GM21390 (cell line): ENCODE data around the gene MRPL21.
"Not testable (repeated sequence)": the region's sequence is repeated elsewhere in the genome, so short reads cannot be mapped to it uniquely, and the experiment has no call there.

Experiments
- ATAC-seq: cut with Tn5 transposase; IDR thresholded peaks from one replicate; pipeline ENCODE4 v1.9.1; 2021; ENCODE audit not compliant: unreplicated experiment

Gene MRPL21

GRCh38 chr11:68913188-68913587, 9.6 kb upstream of the MRPL21 start:
- ATAC-seq = no peak

- ATAC-seq = no peak
Observed at GRCh38 chr11:68912254-68912653, 8.6 kb upstream of the MRPL21 start.

- ATAC-seq = no peak
Observed at GRCh38 chr11:68911731-68912130, 8.1 kb upstream of the MRPL21 start.

- ATAC-seq = no peak
Observed at GRCh38 chr11:68910965-68911364, 7.3 kb upstream of the MRPL21 start.

- no peak for ATAC-seq
Observed at GRCh38 chr11:68908273-68908672, 4.6 kb upstream of the MRPL21 start.

GRCh38 chr11:68905421-68906360, 2.1 kb upstream of the MRPL21 start:
- no peak for ATAC-seq

- ATAC-seq = peak; percentile 19
Observed at GRCh38 chr11:68904248-68904847, 716 bp upstream of the MRPL21 start.

GRCh38 chr11:68900835-68901381, 2.7 kb downstream of the MRPL21 start:
- ATAC-seq = no peak

GRCh38 chr11:68897441-68897840, 6.2 kb downstream of the MRPL21 start:
- no peak for ATAC-seq

- no peak for ATAC-seq
Observed at GRCh38 chr11:68896171-68896959, 7.3 kb downstream of the MRPL21 start.

- ATAC-seq = no peak
Observed at GRCh38 chr11:68893282-68893681, 10.3 kb downstream of the MRPL21 start.

GRCh38 chr11:68892576-68892975, 11.1 kb downstream of the MRPL21 start:
- no peak for ATAC-seq

- no peak for ATAC-seq
Observed at GRCh38 chr11:68891351-68891948, 12.2 kb downstream of the MRPL21 start.

- ATAC-seq = no peak
Observed at GRCh38 chr11:68890490-68891231, 13.0 kb downstream of the MRPL21 start.

GRCh38 chr11:68889948-68890446, 13.6 kb downstream of the MRPL21 start:
- no peak for ATAC-seq

- not testable (repeated sequence) for ATAC-seq
Observed at GRCh38 chr11:68884827-68885226, 18.8 kb downstream of the MRPL21 start.

GRCh38 chr11:68882391-68882790, 21.2 kb downstream of the MRPL21 start:
- ATAC-seq = no peak

GRCh38 chr11:68881320-68881719, 22.3 kb downstream of the MRPL21 start:
- ATAC-seq = no peak

- ATAC-seq = no peak
Observed at GRCh38 chr11:68880851-68881250, 22.8 kb downstream of the MRPL21 start.

- ATAC-seq = no peak
Observed at GRCh38 chr11:68878022-68878421, 25.6 kb downstream of the MRPL21 start.
